Measurements from ENCODE around the gene SPDYE18. TPM values are rescaled to one million over a fixed set of nuclear protein-coding genes. Genes with fewer than 3 reads are reported as not detected.
"Not testable (repeated sequence)": the region's sequence is repeated elsewhere in the genome, so short reads cannot be mapped to it uniquely, and the experiment has no call there.

Gene SPDYE18
- total RNA-seq, 2 experiments from 2014 or later = 0.36 to 0.42 TPM

DNA sequence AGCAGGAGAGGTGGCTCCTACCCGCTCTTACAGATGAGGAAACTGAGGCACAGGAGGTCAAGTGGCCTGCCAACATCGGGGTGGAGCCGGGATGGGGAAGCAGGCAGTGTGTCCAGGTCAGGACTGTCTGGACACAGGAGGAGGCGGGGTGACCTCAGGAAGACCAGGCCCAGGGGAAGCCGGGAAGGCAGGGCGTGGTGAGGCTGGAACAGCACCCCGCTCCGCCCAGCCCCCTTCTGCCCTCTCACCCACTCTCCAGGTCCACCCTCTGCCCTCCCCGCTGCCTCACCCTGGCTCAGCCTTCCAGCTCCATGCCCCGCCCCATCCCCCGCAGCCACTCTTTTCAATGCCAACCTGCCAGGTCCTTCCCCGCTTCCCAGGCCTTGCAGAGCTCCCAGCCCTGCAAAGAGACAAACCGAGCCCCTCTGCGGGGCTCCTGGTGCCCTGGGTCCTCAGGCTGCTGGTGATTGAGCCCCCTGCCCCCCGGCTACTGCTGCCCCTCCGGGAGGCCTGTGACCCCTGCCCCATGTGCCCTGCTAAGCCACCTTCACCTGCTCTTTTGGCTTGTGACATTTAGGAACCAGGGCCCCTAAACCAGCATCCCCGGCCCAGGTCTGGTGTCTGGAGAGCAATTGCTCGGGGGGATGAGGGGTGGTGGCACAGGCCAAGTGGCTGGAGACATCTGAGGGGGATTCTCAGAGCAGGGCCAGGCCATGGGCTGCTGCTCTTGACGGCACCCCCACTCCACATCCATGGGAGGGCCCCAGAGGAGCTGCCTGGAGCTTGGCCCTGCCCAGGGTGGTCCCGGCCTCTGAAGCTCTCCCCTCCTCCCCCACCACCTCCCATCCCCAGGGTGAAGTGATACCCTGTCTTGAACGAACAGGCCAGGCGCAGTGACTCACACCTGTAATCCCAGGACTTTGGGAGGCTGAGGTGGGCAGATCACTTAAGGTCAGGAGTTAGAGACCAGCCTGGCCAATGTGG is 55.9 kb downstream of the SPDYE18 start:
- POLR2A ChIA-PET, CTCF ChIA-PET: not testable (repeated sequence)

GRCh38 chr7:77005461-77006057 is 56.8 kb downstream of the SPDYE18 start:
- POLR2A ChIA-PET, CTCF ChIA-PET: not testable (repeated sequence)

- CTCF ChIA-PET, POLR2A ChIA-PET: not testable (repeated sequence)
Observed at GRCh38 chr7:77004151-77004550, 58.2 kb downstream of the SPDYE18 start.

- POLR2A ChIA-PET, CTCF ChIA-PET: not testable (repeated sequence)
Observed at GRCh38 chr7:77003241-77003640, 59.1 kb downstream of the SPDYE18 start.

DNA sequence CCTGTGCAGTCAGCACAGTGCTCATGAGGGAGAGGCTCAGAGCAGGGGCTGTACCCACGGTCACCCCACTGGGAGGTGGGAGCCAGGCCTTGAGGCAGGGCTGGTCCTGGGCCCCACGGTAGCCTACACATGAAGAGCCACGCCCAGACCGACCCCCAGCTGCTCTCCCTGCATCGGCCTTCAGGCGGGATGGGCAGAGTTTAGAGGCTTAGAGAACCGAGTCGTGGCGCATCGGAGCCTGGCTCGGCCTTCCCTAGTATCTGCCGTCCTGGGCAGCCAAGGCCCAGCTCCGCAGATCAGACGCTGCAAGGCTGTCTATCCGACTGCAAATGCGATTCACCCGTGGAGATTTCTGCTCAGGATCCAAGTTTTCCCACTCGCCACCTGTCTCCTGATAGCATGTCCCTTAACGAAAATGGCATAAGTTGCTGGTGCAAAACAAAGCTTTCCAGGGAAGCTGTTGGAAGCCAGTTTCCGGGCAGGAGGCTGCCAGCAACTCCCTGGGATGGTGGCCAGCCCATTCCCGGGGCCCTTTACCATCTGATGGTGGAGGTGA is 59.6 kb downstream of the SPDYE18 start:
- CTCF ChIA-PET = not testable (repeated sequence)

DNA sequence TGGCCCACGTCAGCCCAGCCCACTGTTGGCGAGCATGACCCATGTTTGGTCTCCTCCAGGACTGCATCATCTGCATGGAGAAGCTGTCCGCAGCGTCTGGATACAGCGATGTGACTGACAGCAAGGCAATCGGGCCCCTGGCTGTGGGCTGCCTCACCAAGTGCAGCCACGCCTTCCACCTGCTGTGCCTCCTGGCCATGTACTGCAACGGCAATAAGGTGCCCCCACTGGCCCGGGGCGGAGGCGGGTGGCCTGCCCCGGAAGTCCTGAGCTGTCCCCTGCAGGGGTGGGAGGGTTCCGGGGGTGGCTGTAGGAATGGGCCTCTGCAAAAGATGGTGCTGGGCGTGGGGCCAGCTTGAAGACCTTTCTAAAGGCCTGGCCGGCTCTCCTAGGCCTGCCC is 60.3 kb downstream of the SPDYE18 start:
- POLR2A ChIA-PET, CTCF ChIA-PET: not testable (repeated sequence)

More for the DNA sequence above, 59.6 kb downstream of the SPDYE18 start:
- POLR2A ChIA-PET = not testable (repeated sequence)

Other genes starting within 250 kb of the SPDYE18 start
- not detected for gene SPDYE17, start 30.2 kb downstream of the SPDYE18 start, total RNA-seq
- gene CCDC146, start 60.1 kb upstream of the SPDYE18 start, total RNA-seq = 1 to 10 TPM in 1 of 2 experiments, under 1 TPM in 1; 0.61 to 1.0 TPM
- gene FGL2, start 137.3 kb upstream of the SPDYE18 start, total RNA-seq = 1 to 10 TPM; 2.1 TPM